Measurements from ENCODE around the gene ADGRV1. TPM values are rescaled to one million over a fixed set of nuclear protein-coding genes. Genes with fewer than 3 reads are reported as not detected.

ADGRV1 gene
- total RNA-seq, 1 donor from 2014 or later = 10.0 TPM

DNA sequence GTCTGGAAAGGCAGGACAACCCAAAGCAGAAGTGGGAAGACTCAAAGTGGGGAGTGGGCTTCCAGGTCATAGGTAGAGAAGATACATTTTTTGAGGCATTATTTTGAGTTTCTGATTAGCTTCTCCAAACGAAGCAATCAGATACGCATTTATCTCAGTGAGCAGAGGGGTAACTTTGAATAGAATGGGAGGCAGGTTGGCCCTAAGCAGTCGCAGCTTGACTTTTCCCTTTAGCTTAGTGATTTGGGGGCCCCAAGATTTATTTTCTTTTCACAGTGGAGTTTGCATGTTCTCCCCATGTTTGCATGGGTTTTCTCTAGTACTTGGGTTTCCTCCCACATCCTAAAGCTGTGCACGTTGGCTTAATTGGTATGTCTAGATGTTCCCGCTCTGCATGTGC, 422.6 kb downstream of the ADGRV1 start:
- no peaks in the 10 kb centered on the region for H3K27me3 ChIP-seq (ENCODE audit: insufficient read depth, low read length)
- Mint-ChIP-seq H3K27ac (ENCODE audit: unreplicated experiment) (no peak overlapping the region), H3K4me3 (ENCODE audit: unreplicated experiment) (no peak overlapping the region), H3K4me1 (ENCODE audit: low read depth, unreplicated experiment) (peaks cover 22% of the 10 kb centered on the region), H3K27me3 (ENCODE audit: low read depth, unreplicated experiment) (no peaks in the 10 kb centered on the region), H3K9me3 (ENCODE audit: unreplicated experiment) (no peaks in the 10 kb centered on the region), H3K36me3 (ENCODE audit: low read depth, unreplicated experiment) (no peaks in the 10 kb centered on the region)
- FAIRE-seq (no peak), DNase-seq (ENCODE audit: low read depth) (no peak)
- no peak overlapping the region for H3K27ac ChIP-seq (ENCODE audit: low read depth, low read length)
- H2AFZ ChIP-seq (ENCODE audit: low read depth, low read length) = no peak overlapping the region
- no peaks in the 10 kb centered on the region for H3K9me3 ChIP-seq (ENCODE audit: insufficient read depth, low read depth, low read length)
- no peak for TF ChIP-seq EZH2 (IDR thresholded peaks at IDR 0.05; ENCODE audit: insufficient read depth, low read length)
- TF ChIP-seq, protein P1, sequence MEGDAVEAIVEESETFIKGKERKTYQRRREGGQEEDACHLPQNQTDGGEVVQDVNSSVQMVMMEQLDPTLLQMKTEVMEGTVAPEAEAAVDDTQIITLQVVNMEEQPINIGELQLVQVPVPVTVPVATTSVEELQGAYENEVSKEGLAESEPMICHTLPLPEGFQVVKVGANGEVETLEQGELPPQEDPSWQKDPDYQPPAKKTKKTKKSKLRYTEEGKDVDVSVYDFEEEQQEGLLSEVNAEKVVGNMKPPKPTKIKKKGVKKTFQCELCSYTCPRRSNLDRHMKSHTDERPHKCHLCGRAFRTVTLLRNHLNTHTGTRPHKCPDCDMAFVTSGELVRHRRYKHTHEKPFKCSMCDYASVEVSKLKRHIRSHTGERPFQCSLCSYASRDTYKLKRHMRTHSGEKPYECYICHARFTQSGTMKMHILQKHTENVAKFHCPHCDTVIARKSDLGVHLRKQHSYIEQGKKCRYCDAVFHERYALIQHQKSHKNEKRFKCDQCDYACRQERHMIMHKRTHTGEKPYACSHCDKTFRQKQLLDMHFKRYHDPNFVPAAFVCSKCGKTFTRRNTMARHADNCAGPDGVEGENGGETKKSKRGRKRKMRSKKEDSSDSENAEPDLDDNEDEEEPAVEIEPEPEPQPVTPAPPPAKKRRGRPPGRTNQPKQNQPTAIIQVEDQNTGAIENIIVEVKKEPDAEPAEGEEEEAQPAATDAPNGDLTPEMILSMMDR (IDR thresholded peaks at IDR 0.05; ENCODE audit: insufficient read depth, low read depth, low read length) = no peak
- H3K79me2 ChIP-seq (ENCODE audit: insufficient read depth, low read length) = no peaks in the 10 kb centered on the region
- no peaks in the 10 kb centered on the region for H4K20me1 ChIP-seq (ENCODE audit: insufficient read depth, low read length)
- H3K4me3 ChIP-seq (ENCODE audit: insufficient read depth, low read depth, low read length) = no peak overlapping the region
- H3K9ac ChIP-seq (ENCODE audit: low read length) = no peak overlapping the region
- H3K4me1 ChIP-seq (ENCODE audit: insufficient read depth, low read length) = peaks cover 16% of the 10 kb centered on the region
- no peak overlapping the region for H3K4me2 ChIP-seq (ENCODE audit: low read length)
- H3K36me3 ChIP-seq (ENCODE audit: insufficient read depth, low read length) = no peaks in the 10 kb centered on the region

GRCh38 chr5:90981821-90982220, 423.2 kb downstream of the ADGRV1 start:
- Histone ChIP-seq H3K4me2 (ENCODE audit: low read length) (no peak overlapping the region), H3K4me3 (ENCODE audit: insufficient read depth, low read depth, low read length) (no peak overlapping the region), H3K36me3 (ENCODE audit: insufficient read depth, low read length) (no peaks in the 10 kb centered on the region), H3K79me2 (ENCODE audit: insufficient read depth, low read length) (no peaks in the 10 kb centered on the region), H2AFZ (ENCODE audit: low read depth, low read length) (no peak overlapping the region), H3K9ac (ENCODE audit: low read length) (no peak overlapping the region), H3K27me3 (ENCODE audit: insufficient read depth, low read length) (no peaks in the 10 kb centered on the region), H4K20me1 (ENCODE audit: insufficient read depth, low read length) (no peaks in the 10 kb centered on the region), H3K9me3 (ENCODE audit: insufficient read depth, low read depth, low read length) (no peaks in the 10 kb centered on the region), H3K27ac (ENCODE audit: low read depth, low read length) (no peak overlapping the region), H3K4me1 (ENCODE audit: insufficient read depth, low read length) (peaks cover 16% of the 10 kb centered on the region)
- Mint-ChIP-seq H3K4me3 (ENCODE audit: unreplicated experiment) (no peak overlapping the region), H3K36me3 (ENCODE audit: low read depth, unreplicated experiment) (no peaks in the 10 kb centered on the region), H3K4me1 (ENCODE audit: low read depth, unreplicated experiment) (peaks cover 22% of the 10 kb centered on the region), H3K9me3 (ENCODE audit: unreplicated experiment) (no peaks in the 10 kb centered on the region), H3K27ac (ENCODE audit: unreplicated experiment) (peak overlapping the region; percentile 97), H3K27me3 (ENCODE audit: low read depth, unreplicated experiment) (no peaks in the 10 kb centered on the region)
- FAIRE-seq = no peak
- TF ChIP-seq, protein P1 (IDR thresholded peaks at IDR 0.05; ENCODE audit: insufficient read depth, low read depth, low read length) = no peak
- TF ChIP-seq EZH2 (IDR thresholded peaks at IDR 0.05; ENCODE audit: insufficient read depth, low read length) = no peak
- no peak for DNase-seq (ENCODE audit: low read depth)

DNA sequence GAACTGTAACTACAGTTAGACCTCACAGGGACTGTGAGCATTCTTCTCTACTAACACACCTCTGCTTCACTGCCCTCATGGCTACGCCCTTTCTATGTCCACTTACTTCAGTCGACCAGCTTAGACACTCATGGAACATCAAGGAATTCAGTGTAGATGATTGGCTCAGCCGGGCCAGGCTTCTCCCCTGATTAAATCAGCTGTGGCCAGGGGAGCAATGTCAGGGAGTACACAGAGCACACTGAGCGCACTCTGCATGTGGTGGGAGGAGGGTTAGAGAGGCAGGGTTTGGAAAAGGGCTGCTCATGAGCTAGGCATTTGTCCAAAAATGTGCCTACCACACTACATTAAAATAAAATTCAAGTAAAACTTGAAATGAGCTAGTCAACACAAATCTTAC, 424.0 kb downstream of the ADGRV1 start:
- no peaks in the 10 kb centered on the region for H3K9me3 Mint-ChIP-seq (ENCODE audit: unreplicated experiment)
- no peaks in the 10 kb centered on the region for H4K20me1 ChIP-seq (ENCODE audit: insufficient read depth, low read length)
- peak overlapping the region; percentile 19 for H3K27ac ChIP-seq (ENCODE audit: low read depth, low read length)
- no peak overlapping the region for H3K4me3 Mint-ChIP-seq (ENCODE audit: unreplicated experiment)
- no peak overlapping the region for H3K9ac ChIP-seq (ENCODE audit: low read length)
- peak overlapping the region; percentile 2 for H2AFZ ChIP-seq (ENCODE audit: low read depth, low read length)
- no peak for TF ChIP-seq EZH2 (IDR thresholded peaks at IDR 0.05; ENCODE audit: insufficient read depth, low read length)
- TF ChIP-seq, protein P1 (IDR thresholded peaks at IDR 0.05; ENCODE audit: insufficient read depth, low read depth, low read length) = no peak
- peaks cover 22% of the 10 kb centered on the region for H3K4me1 Mint-ChIP-seq (ENCODE audit: low read depth, unreplicated experiment)
- no peaks in the 10 kb centered on the region for H3K27me3 Mint-ChIP-seq (ENCODE audit: low read depth, unreplicated experiment)
- no peak for FAIRE-seq
- no peaks in the 10 kb centered on the region for H3K79me2 ChIP-seq (ENCODE audit: insufficient read depth, low read length)
- H3K36me3 Mint-ChIP-seq (ENCODE audit: low read depth, unreplicated experiment) = no peaks in the 10 kb centered on the region
- H3K36me3 ChIP-seq (ENCODE audit: insufficient read depth, low read length) = no peaks in the 10 kb centered on the region
- peaks cover 16% of the 10 kb centered on the region for H3K4me1 ChIP-seq (ENCODE audit: insufficient read depth, low read length)
- peak; percentile 41 for DNase-seq (ENCODE audit: low read depth)
- H3K4me3 ChIP-seq (ENCODE audit: insufficient read depth, low read depth, low read length) = no peak overlapping the region
- H3K9me3 ChIP-seq (ENCODE audit: insufficient read depth, low read depth, low read length) = no peaks in the 10 kb centered on the region
- H3K27ac Mint-ChIP-seq (ENCODE audit: unreplicated experiment) = peak overlapping the region; percentile 97
- peak overlapping the region; percentile 11 for H3K4me2 ChIP-seq (ENCODE audit: low read length)
- H3K27me3 ChIP-seq (ENCODE audit: insufficient read depth, low read length) = no peaks in the 10 kb centered on the region
